Endodermal cell (in vitro differentiated cells): Measurements from ENCODE around the gene BLCAP. TPM values are rescaled to one million over a fixed set of nuclear protein-coding genes. Genes with fewer than 3 reads are reported as not detected.

Source experiments
- DNase-seq: peaks from one replicate; pipeline ENCODE4 v3.0.0-alpha.2; 2017
- H3K27ac ChIP-seq: 2 replicates; pipeline ENCODE4 v1.5.1; 2013; ENCODE audit warnings: mild to moderate bottlenecking, low read depth, low read length, moderate library complexity
- H3K27me3 ChIP-seq: 2 replicates; pipeline ENCODE4 v1.6.1; 2013; ENCODE audit warnings: mild to moderate bottlenecking, low read length, moderate library complexity; ENCODE audit not compliant: insufficient read depth, control insufficient read depth, poor library complexity, severe bottlenecking
- H3K36me3 ChIP-seq: 2 replicates; pipeline ENCODE4 v1.7.0; 2013; ENCODE audit warnings: mild to moderate bottlenecking, low read length, moderate library complexity; ENCODE audit not compliant: control insufficient read depth, insufficient read depth
- H3K4me1 ChIP-seq: one replicate; pipeline ENCODE4 v1.7.0; 2013; ENCODE audit warnings: low read length; ENCODE audit not compliant: control insufficient read depth, insufficient read depth
- H3K4me3 ChIP-seq: 2 replicates; pipeline ENCODE4 v1.5.1; 2013; ENCODE audit warnings: mild to moderate bottlenecking, low read length, moderate library complexity
- H3K9ac ChIP-seq: 2 replicates; pipeline ENCODE4 v1.6.1; 2013; ENCODE audit warnings: mild to moderate bottlenecking, low read length, moderate library complexity; ENCODE audit not compliant: poor library complexity, severe bottlenecking; ENCODE audit errors: extremely low read depth
- H3K9me3 ChIP-seq: 2 replicates; pipeline ENCODE4 v1.6.1; 2013; ENCODE audit warnings: mild to moderate bottlenecking, low read length, moderate library complexity; ENCODE audit not compliant: control insufficient read depth
- H3K27ac Mint-ChIP-seq: 2 replicates; pipeline ENCODE4 v1.8.0; 2020; ENCODE audit warnings: mixed read lengths
- H3K27me3 Mint-ChIP-seq: 2 replicates; pipeline ENCODE4 v1.8.0; 2021; ENCODE audit warnings: mild to moderate bottlenecking, mixed read lengths; ENCODE audit not compliant: insufficient read depth
- H3K36me3 Mint-ChIP-seq: 2 replicates; pipeline ENCODE4 v1.8.0; 2020; ENCODE audit warnings: low read depth, mixed read lengths
- H3K4me1 Mint-ChIP-seq: 2 replicates; pipeline ENCODE4 v1.8.0; 2020; ENCODE audit warnings: mixed read lengths
- H3K4me3 Mint-ChIP-seq: 2 replicates; pipeline ENCODE4 v1.8.0; 2020; ENCODE audit warnings: mild to moderate bottlenecking, moderate library complexity, mixed read lengths
- H3K9me3 Mint-ChIP-seq: 2 replicates; pipeline ENCODE4 v1.8.0; 2020; ENCODE audit warnings: mild to moderate bottlenecking, mixed read lengths
- WGBS, 2 experiments: methylation state at CpG; one replicate each; pipeline versions ENCODE4 v1.1.5 to v1.1.7; 2013; ENCODE audit warnings: missing lambda C conversion rate in 2 of 2, mixed read lengths in 1 of 2; ENCODE audit not compliant: insufficient coverage in 1 of 2, insufficient read length in 1 of 2; 5-methylcytosine and 5-hydroxymethylcytosine counted together
- total RNA-seq, 2 donors: library from RNA; stranded (reverse); fragmentation: NEBNext Ultra II Directional in 1 of 2; extraction: Animal tissue kit (Norgen Biotek cat#: 25700) in 1 of 2; gene quantifications; 2 replicates in 1 of 2; 3 replicates in 1 of 2; pipeline ENCODE4 v1.2.1, GENCODE V29; 2021
- TF ChIP-seq, protein P1 (sequence below): fragments of 200-600 bp; sonication (generic); conservative IDR thresholded peaks from 2 replicates; pipeline ENCODE4 v1.5.0; 2021; ENCODE audit warnings: antibody characterized with exemption, mild to moderate bottlenecking

Gene BLCAP
- total RNA-seq, 2 donors from 2014 or later = 32.5 to 56.5 TPM

DNA sequence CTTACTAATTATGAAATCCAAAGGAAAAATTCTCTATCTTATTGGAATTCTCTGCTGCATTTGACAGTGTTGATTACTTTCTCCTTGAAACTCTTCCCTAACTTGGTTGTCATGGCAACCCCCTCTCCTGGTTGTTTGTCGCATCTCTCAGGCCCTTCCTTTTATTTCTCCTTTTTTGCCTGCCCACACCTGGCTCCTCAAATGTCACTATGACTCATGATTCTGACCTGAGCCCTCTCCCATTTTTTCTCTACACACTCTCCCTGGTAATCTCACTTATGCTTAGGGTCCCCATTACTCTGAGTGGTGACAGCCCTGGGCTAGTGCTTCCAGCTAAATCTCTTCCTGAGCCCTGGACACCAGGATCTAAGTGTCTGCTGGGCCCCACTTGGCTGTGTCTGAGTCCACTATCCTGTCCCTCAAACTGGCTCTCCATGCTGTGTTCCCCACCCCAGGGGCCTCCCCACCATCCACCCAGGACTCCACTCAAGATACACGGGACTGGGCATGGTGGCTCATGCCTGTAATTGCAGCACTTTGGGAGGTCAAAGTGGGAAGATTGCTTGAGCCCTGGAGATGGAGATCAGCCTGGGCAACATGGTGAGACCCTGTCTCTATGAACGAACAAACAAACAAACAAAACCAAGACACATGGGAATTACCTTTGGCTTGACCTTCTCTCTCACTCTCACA lies 23.1 kb downstream of the BLCAP start:
- no peaks in the 10 kb centered on the region for H3K27me3 Mint-ChIP-seq
- Histone ChIP-seq H3K4me3 (no peak overlapping the region), H3K27me3 (no peaks in the 10 kb centered on the region), H3K27ac (no peak overlapping the region), H3K9ac (no peak overlapping the region), H3K36me3 (peaks cover 14% of the 10 kb centered on the region), H3K4me1 (no peaks in the 10 kb centered on the region), H3K9me3 (no peaks in the 10 kb centered on the region)
- TF ChIP-seq, protein P1, sequence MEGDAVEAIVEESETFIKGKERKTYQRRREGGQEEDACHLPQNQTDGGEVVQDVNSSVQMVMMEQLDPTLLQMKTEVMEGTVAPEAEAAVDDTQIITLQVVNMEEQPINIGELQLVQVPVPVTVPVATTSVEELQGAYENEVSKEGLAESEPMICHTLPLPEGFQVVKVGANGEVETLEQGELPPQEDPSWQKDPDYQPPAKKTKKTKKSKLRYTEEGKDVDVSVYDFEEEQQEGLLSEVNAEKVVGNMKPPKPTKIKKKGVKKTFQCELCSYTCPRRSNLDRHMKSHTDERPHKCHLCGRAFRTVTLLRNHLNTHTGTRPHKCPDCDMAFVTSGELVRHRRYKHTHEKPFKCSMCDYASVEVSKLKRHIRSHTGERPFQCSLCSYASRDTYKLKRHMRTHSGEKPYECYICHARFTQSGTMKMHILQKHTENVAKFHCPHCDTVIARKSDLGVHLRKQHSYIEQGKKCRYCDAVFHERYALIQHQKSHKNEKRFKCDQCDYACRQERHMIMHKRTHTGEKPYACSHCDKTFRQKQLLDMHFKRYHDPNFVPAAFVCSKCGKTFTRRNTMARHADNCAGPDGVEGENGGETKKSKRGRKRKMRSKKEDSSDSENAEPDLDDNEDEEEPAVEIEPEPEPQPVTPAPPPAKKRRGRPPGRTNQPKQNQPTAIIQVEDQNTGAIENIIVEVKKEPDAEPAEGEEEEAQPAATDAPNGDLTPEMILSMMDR = peak; percentile 17
- DNase-seq = peak; percentile 66
- 64 to 69% methylated on average over 2 to 3 of the region's 3 CpGs for WGBS, 2 experiments
- H3K4me1 Mint-ChIP-seq = no peaks in the 10 kb centered on the region
- H3K9me3 Mint-ChIP-seq = no peaks in the 10 kb centered on the region
- no peak overlapping the region for H3K27ac Mint-ChIP-seq
- peaks cover 7% of the 10 kb centered on the region for H3K36me3 Mint-ChIP-seq
- no peak overlapping the region for H3K4me3 Mint-ChIP-seq

DNA sequence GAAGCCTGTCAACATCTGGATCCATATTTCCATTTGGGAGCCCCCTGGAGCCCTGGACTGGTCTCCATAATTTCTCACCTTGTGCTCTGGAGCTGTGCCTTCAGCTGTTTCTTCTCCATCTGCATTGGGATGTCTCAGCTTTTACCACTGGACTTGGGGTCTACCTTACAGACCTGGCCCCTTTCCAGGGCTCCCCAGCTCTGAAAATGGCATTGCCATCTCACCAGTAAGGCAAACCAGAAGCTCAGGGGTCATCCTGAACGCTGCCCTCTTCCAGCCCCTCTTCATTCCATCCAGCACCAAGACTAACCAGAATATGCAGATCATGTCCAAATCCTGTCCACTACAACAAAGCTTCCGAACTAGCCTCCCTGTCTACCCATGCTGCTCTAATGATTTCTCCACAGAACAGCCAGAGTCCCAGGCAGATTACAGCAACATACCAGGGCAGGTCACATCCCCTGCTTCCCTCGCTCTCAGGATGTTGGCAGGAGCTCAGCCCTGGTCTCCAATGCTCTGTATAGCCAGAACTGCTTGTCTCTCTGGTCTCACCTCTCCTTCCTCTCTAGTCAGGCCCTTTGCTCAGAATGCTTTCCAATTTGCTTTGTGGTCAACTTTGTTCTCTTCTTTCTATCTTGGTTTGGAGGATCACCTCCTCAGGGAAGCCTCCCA lies 24.3 kb downstream of the BLCAP start:
- H3K9me3 ChIP-seq = no peaks in the 10 kb centered on the region
- WGBS, 2 experiments = 90 to 92% methylated on average over 2 to 3 of the region's 3 CpGs
- H3K27ac ChIP-seq = no peak overlapping the region
- Mint-ChIP-seq H3K4me1 (no peaks in the 10 kb centered on the region), H3K27ac (no peak overlapping the region), H3K27me3 (no peaks in the 10 kb centered on the region), H3K9me3 (no peaks in the 10 kb centered on the region), H3K4me3 (no peak overlapping the region), H3K36me3 (no peaks in the 10 kb centered on the region)
- no peaks in the 10 kb centered on the region for H3K27me3 ChIP-seq
- H3K4me1 ChIP-seq = no peaks in the 10 kb centered on the region
- H3K4me3 ChIP-seq = no peak overlapping the region
- TF ChIP-seq, protein P1 = no peak
- peaks cover 5% of the 10 kb centered on the region for H3K36me3 ChIP-seq
- DNase-seq = peak; percentile 33
- H3K9ac ChIP-seq = no peak overlapping the region

DNA sequence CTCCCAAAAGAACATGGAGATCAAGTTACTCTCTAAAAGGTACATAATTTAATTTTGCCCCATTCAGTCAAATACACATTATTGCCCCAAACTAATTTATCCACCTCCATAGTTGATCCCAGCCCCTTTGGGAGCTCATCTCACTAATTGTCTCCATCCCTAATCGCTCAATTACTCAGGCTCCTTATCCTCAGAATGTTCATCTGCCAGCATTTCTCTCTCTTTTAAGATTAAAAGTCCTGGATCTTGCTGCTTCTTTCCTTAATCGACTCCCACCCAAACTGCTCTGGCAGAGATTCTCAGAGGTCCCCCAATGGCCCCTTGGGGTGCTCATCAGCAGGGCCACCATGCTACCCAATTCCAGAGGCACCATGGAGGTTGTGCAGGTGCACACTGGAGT lies 25.0 kb downstream of the BLCAP start:
- no peak for DNase-seq
- no peaks in the 10 kb centered on the region for H3K27me3 Mint-ChIP-seq
- Histone ChIP-seq H3K4me3 (no peak overlapping the region), H3K27me3 (no peaks in the 10 kb centered on the region), H3K9ac (no peak overlapping the region), H3K4me1 (no peaks in the 10 kb centered on the region), H3K36me3 (peaks cover under 1% of the 10 kb centered on the region), H3K27ac (no peak overlapping the region), H3K9me3 (no peaks in the 10 kb centered on the region)
- H3K4me1 Mint-ChIP-seq = no peaks in the 10 kb centered on the region
- TF ChIP-seq, protein P1 = no peak
- no peak overlapping the region for H3K27ac Mint-ChIP-seq
- no peaks in the 10 kb centered on the region for H3K9me3 Mint-ChIP-seq
- H3K4me3 Mint-ChIP-seq = no peak overlapping the region
- H3K36me3 Mint-ChIP-seq = no peaks in the 10 kb centered on the region
- 95 to 100% methylated on average over 1 to 2 of the region's 2 CpGs for WGBS, 2 experiments
